Measurements from ENCODE around the gene ARHGEF3.

ARHGEF3 gene

DNA sequence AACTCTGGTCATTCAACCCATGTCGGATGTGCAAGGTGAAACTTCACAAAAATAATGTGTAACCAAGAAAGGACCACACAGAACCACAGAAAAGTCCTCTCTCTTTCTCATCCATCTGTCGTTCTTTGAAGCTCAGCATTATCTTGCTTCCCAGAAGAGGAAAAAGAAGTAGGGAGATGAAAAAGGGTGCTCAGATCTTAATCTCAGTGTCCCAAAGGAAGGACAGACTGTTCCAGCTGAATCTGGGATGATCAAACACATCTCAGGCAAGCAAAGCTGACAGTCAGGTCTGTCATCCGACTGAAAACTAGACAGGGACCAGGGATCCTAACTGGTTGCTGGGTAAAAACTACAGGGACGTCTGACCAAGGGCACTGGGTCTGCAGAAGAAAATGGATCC lies 16.2 kb downstream of the ARHGEF3 start:
- 0 out of 22 replicates have a peak overlapping the region, but pooled peaks of 2 of the 11 experiments have one; percentile 73 to 79 for H3K9ac ChIP-seq
- H3K9me3 ChIP-seq (replicated peaks in 1 of 11), result no peaks in the 10 kb centered on the region
- peaks cover 0 to 37% (median 0%) of the 10 kb centered on the region in 11 experiments; a peak in 1 of 22 replicates for H3K36me3 ChIP-seq
- H3K27me3 ChIP-seq, result no peaks in the 10 kb centered on the region
- peak overlapping the region in 10 of 11 experiments; percentile 47 to 90 (median 85); a peak in 17 of 22 replicates for H3K27ac ChIP-seq
- peaks cover 13 to 98% (median 61%) of the 10 kb centered on the region in 10 experiments for H3K4me1 ChIP-seq
- peaks cover 0 to 21% (median 0%) of the 10 kb centered on the region in 11 experiments; a peak in 2 of 22 replicates for H4K20me1 ChIP-seq
- no peak for TF ChIP-seq Cebpa-rat (IDR thresholded peaks at IDR 0.05)
- H3K4me3 ChIP-seq, result no peak overlapping the region; a peak in 1 of 20 replicates
- peak overlapping the region in 6 of 11 experiments; percentile 75 to 91 (median 82); a peak in 11 of 22 replicates for H3K4me2 ChIP-seq

GRCh38 chr3:56784448-56785001 lies 17.2 kb downstream of the ARHGEF3 start:
- TF ChIP-seq Cebpa-rat (IDR thresholded peaks at IDR 0.05), result no peak
- peaks cover 0 to 42% (median 0%) of the 10 kb centered on the region in 11 experiments; a peak in 2 of 22 replicates for H3K36me3 ChIP-seq
- H3K4me1 ChIP-seq, result peaks cover 6 to 98% (median 53%) of the 10 kb centered on the region in 10 experiments
- peak overlapping the region; percentile 41 to 90 (median 83); a peak in 21 of 22 replicates for H3K27ac ChIP-seq
- H3K9ac ChIP-seq, result peak overlapping the region in 9 of 11 experiments; percentile 7 to 79 (median 57); a peak in 16 of 22 replicates
- H3K4me3 ChIP-seq, result peak overlapping the region in 1 of 10 experiments; percentile 29; a peak in 4 of 20 replicates
- H3K9me3 ChIP-seq (replicated peaks in 1 of 11), result no peaks in the 10 kb centered on the region
- peak overlapping the region; percentile 15 to 91 (median 77); a peak in 21 of 22 replicates for H3K4me2 ChIP-seq
- H3K27me3 ChIP-seq, result no peaks in the 10 kb centered on the region
- H4K20me1 ChIP-seq, result peaks cover 0 to 14% (median 0%) of the 10 kb centered on the region in 11 experiments; a peak in 1 of 22 replicates

DNA sequence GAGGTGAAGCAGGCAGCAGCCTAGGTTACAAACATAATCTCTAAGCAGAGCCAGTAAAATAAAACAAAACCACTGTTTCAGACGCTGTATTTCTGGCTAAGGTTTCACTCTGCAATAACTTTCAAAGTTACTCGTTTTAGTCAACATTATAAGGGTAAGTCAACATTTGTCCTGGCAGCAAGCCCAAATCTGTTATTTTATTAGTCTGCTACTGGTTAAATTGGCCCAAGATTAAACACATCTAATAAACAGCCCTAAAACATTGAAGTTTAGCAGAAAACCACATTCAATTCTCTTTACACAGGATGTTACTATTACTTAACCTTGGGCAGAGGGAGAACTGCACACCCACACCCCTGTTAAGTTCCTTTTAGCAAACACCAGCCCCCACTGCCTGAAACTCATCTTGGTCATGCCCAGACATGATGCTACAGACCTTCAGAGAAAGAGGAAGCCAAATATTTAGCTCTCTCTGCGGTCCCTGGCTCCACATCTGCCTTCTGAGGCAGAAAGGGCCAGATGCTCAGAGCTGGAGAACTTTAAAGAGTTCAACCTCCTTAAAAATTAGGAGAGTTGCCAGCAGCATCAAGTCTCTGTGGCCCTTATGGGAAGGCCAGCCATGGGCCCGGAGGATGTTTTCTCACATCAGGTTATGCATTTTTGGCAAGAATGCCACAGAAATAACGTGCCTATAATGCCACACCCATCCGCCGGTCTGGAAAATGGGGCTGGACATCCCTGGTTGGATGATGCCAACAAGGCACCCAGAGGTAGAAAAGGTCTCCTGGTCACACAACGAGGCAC lies 17.9 kb downstream of the ARHGEF3 start:
- Histone ChIP-seq H3K4me1 (peaks cover 6 to 98% (median 50%) of the 10 kb centered on the region in 10 experiments), H3K9me3 (replicated peaks in 1 of 11) (no peaks in the 10 kb centered on the region), H3K27me3 (no peaks in the 10 kb centered on the region), H3K4me3 (peak overlapping the region in 5 of 10 experiments; percentile 8 to 46 (median 16); a peak in 6 of 20 replicates), H4K20me1 (peaks cover 0 to 11% (median 0%) of the 10 kb centered on the region in 11 experiments; a peak in 1 of 22 replicates), H3K27ac (peak overlapping the region; percentile 49 to 90 (median 84)), H3K4me2 (peak overlapping the region; percentile 15 to 91 (median 77); a peak in 21 of 22 replicates), H3K9ac (peak overlapping the region in 10 of 11 experiments; percentile 39 to 79 (median 68); a peak in 18 of 22 replicates), H3K36me3 (peaks cover 0 to 49% (median 0%) of the 10 kb centered on the region in 11 experiments; a peak in 2 of 22 replicates)
- peak in 2 of 11 experiments; percentile 14 to 57; a peak in 3 of 22 replicates for TF ChIP-seq Cebpa-rat (IDR thresholded peaks at IDR 0.05)

- Histone ChIP-seq H3K9ac (peak overlapping the region in 9 of 11 experiments; percentile 63 to 79 (median 68); a peak in 16 of 22 replicates), H3K4me2 (peak overlapping the region in 10 of 11 experiments; percentile 1 to 91 (median 78); a peak in 19 of 22 replicates), H3K27ac (peak overlapping the region; percentile 49 to 90 (median 84)), H3K4me3 (no peak overlapping the region), H3K36me3 (peaks cover 0 to 51% (median 0%) of the 10 kb centered on the region in 11 experiments; a peak in 2 of 22 replicates), H4K20me1 (peaks cover 0 to 4% (median 0%) of the 10 kb centered on the region in 11 experiments; a peak in 1 of 22 replicates), H3K27me3 (no peaks in the 10 kb centered on the region), H3K9me3 (replicated peaks in 1 of 11) (no peaks in the 10 kb centered on the region), H3K4me1 (peaks cover 6 to 98% (median 46%) of the 10 kb centered on the region in 10 experiments)
- no peak for TF ChIP-seq Cebpa-rat (IDR thresholded peaks at IDR 0.05)
These were observed 18.8 kb downstream of the ARHGEF3 start for GRCh38 chr3:56782906-56783305.

DNA sequence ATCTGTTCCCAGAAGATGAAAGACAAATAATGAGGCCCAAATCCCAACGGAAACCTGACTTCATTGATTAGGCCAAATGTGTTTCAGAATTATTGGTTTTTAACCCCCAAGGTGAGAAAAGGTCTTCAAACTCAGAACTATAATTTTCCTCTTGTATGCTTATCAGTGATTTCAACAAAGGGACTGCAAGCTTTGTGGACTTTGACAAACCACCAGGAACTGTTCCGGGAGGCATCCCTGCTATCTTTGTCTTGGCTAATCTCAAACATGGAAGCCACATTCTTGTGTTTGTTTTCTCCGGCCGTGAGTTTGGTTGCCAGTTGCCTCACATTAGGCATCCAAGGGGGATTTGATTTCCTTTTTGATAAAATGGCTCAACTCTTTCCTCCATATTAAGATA lies 19.5 kb downstream of the ARHGEF3 start:
- Histone ChIP-seq H3K9me3 (replicated peaks in 1 of 11) (no peaks in the 10 kb centered on the region), H3K9ac (peak overlapping the region in 2 of 11 experiments; percentile 73 to 79; a peak in 2 of 22 replicates), H3K4me3 (no peak overlapping the region), H3K4me1 (peaks cover 6 to 98% (median 46%) of the 10 kb centered on the region in 10 experiments), H4K20me1 (peaks cover 0 to 4% (median 0%) of the 10 kb centered on the region in 11 experiments; a peak in 1 of 22 replicates), H3K36me3 (peaks cover 0 to 46% (median 0%) of the 10 kb centered on the region in 11 experiments; a peak in 2 of 22 replicates), H3K4me2 (peak overlapping the region in 6 of 11 experiments; percentile 75 to 91 (median 82); a peak in 12 of 22 replicates), H3K27me3 (no peaks in the 10 kb centered on the region), H3K27ac (peak overlapping the region in 9 of 11 experiments; percentile 69 to 90 (median 87); a peak in 14 of 22 replicates)
- TF ChIP-seq Cebpa-rat (IDR thresholded peaks at IDR 0.05), result no peak

DNA sequence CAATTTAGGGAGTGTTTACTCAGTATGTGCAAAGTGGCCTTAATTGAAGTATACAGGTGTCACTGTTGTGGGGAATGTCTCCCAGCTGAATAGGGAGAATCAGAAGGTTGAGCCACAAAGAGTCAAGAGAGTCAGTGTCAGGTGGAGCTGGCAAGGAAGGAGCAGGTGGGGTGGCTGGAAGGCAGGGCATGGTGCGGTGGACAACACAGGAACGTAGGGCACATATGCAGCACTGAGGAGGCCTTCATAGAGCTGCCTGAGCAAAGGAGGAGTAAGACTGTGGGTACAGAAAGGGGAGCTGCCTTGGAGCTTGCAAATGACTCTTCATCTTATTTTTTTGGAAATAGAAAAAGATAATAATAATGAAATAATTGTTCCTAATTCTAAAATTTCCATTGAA lies 20.0 kb downstream of the ARHGEF3 start:
- Histone ChIP-seq H3K27ac (peak overlapping the region in 5 of 11 experiments; percentile 84 to 90 (median 88); a peak in 6 of 22 replicates), H3K9ac (no peak overlapping the region), H3K9me3 (replicated peaks in 1 of 11) (no peaks in the 10 kb centered on the region), H3K4me1 (peaks cover 6 to 98% (median 43%) of the 10 kb centered on the region in 10 experiments), H3K4me3 (no peak overlapping the region), H4K20me1 (peaks cover 0 to 4% (median 0%) of the 10 kb centered on the region in 11 experiments; a peak in 1 of 22 replicates), H3K27me3 (no peaks in the 10 kb centered on the region), H3K36me3 (peaks cover 0 to 42% (median 0%) of the 10 kb centered on the region in 11 experiments; a peak in 2 of 22 replicates), H3K4me2 (peak overlapping the region in 5 of 11 experiments; percentile 80 to 91 (median 85); a peak in 9 of 22 replicates)
- TF ChIP-seq Cebpa-rat (IDR thresholded peaks at IDR 0.05), result no peak

- peaks cover 0 to 37% (median 0%) of the 10 kb centered on the region in 11 experiments; a peak in 2 of 22 replicates for H3K36me3 ChIP-seq
- peaks cover 0 to 12% (median 0%) of the 10 kb centered on the region in 11 experiments; a peak in 2 of 22 replicates for H4K20me1 ChIP-seq
- H3K4me3 ChIP-seq, result no peak overlapping the region
- no peaks in the 10 kb centered on the region for H3K9me3 ChIP-seq (replicated peaks in 1 of 11)
- no peak overlapping the region for H3K27ac ChIP-seq
- peak overlapping the region in 3 of 11 experiments; percentile 80 to 90 (median 85); a peak in 5 of 22 replicates for H3K4me2 ChIP-seq
- no peak for TF ChIP-seq Cebpa-rat (IDR thresholded peaks at IDR 0.05)
- H3K4me1 ChIP-seq, result peaks cover 6 to 98% (median 43%) of the 10 kb centered on the region in 10 experiments
- H3K9ac ChIP-seq, result no peak overlapping the region
- no peaks in the 10 kb centered on the region for H3K27me3 ChIP-seq
These were observed 20.8 kb downstream of the ARHGEF3 start for GRCh38 chr3:56780936-56781335.

DNA sequence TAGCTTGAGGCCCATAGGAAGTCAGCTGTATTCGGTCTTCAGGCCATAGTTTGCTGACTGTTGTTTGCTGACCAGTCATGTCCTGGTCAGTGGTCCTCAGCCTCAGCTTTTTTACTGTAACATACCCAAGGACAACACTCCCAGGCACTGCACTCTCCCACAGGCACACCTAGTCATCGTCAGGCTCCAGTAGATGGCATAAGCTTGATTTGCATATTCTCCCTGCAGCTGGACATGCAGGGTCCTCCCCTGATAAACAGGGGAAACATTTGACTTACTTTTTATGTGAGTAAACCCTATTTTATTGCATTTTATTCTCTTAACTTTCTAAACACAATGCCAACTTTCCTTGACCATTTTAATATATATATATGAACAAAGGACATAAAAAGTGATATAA lies 22.9 kb downstream of the ARHGEF3 start:
- peaks cover 0 to 96% (median 34%) of the 10 kb centered on the region in 10 experiments; a peak in 19 of 20 replicates for H3K4me1 ChIP-seq
- H4K20me1 ChIP-seq, result peaks cover 0 to 26% (median 0%) of the 10 kb centered on the region in 11 experiments; a peak in 2 of 22 replicates
- no peak overlapping the region for H3K4me3 ChIP-seq
- H3K27ac ChIP-seq, result no peak overlapping the region
- H3K36me3 ChIP-seq, result peaks cover 0 to 49% (median 0%) of the 10 kb centered on the region in 11 experiments; a peak in 4 of 22 replicates
- no peaks in the 10 kb centered on the region for H3K27me3 ChIP-seq
- H3K9me3 ChIP-seq (replicated peaks in 1 of 11), result no peaks in the 10 kb centered on the region
- TF ChIP-seq Cebpa-rat (IDR thresholded peaks at IDR 0.05), result no peak
- H3K4me2 ChIP-seq, result peak overlapping the region in 3 of 11 experiments; percentile 76 to 83 (median 82); a peak in 7 of 22 replicates
- no peak overlapping the region for H3K9ac ChIP-seq

Data from BLaER1 treated with 17β-estradiol and CSF1 and Interleukin-3, amounts not matched to agents 10 nM and 100 nM (cell line).